AG08395 (cell line): ENCODE results near the gene PHF21A.
"Not testable (repeated sequence)": the region's sequence is repeated elsewhere in the genome, so short reads cannot be mapped to it uniquely, and the experiment has no call there.

Source experiments
- DNase-seq: peaks from one replicate; pipeline ENCODE4 v3.0.0; 2012; ENCODE audit warnings: mixed read lengths, low spot score

Gene PHF21A

GRCh38 chr11:46034041-46034440 is 87.2 kb downstream of the PHF21A start:
- no peak for DNase-seq

- DNase-seq = peak; percentile 77
These were observed 94.5 kb downstream of the PHF21A start for GRCh38 chr11:46026606-46027293.

- DNase-seq = no peak
These were observed 101.1 kb downstream of the PHF21A start for GRCh38 chr11:46020084-46020599.

- DNase-seq = no peak
These were observed 102.6 kb downstream of the PHF21A start for GRCh38 chr11:46018651-46019050.

GRCh38 chr11:46017341-46017740 is 103.9 kb downstream of the PHF21A start:
- no peak for DNase-seq

- DNase-seq = no peak
These were observed 105.3 kb downstream of the PHF21A start for GRCh38 chr11:46015941-46016340.

GRCh38 chr11:46014168-46014567 is 107.1 kb downstream of the PHF21A start:
- DNase-seq = not testable (repeated sequence)

GRCh38 chr11:46012185-46012584 is 109.1 kb downstream of the PHF21A start:
- no peak for DNase-seq

GRCh38 chr11:46010100-46010499 is 111.2 kb downstream of the PHF21A start:
- no peak for DNase-seq

GRCh38 chr11:46009647-46010046 is 111.6 kb downstream of the PHF21A start:
- DNase-seq = peak; percentile 23

GRCh38 chr11:46006418-46007070 is 114.7 kb downstream of the PHF21A start:
- DNase-seq = peak; percentile 72

- DNase-seq = peak; percentile 30
These were observed 117.7 kb downstream of the PHF21A start for GRCh38 chr11:46003572-46003971.

GRCh38 chr11:46002189-46002588 is 119.1 kb downstream of the PHF21A start:
- DNase-seq = no peak

GRCh38 chr11:46001448-46001914 is 119.8 kb downstream of the PHF21A start:
- DNase-seq = peak; percentile 53

- DNase-seq = no peak
These were observed 123.7 kb downstream of the PHF21A start for GRCh38 chr11:45997599-45997998.

GRCh38 chr11:45995342-45995734 is 125.9 kb downstream of the PHF21A start:
- DNase-seq = no peak

GRCh38 chr11:45994371-45995341 is 126.6 kb downstream of the PHF21A start:
- DNase-seq = no peak

- peak; percentile 21 for DNase-seq
These were observed 127.7 kb downstream of the PHF21A start for GRCh38 chr11:45993531-45994001.

GRCh38 chr11:45988921-45989320 is 132.3 kb downstream of the PHF21A start:
- DNase-seq = no peak

GRCh38 chr11:45985212-45985611 is 136.0 kb downstream of the PHF21A start:
- no peak for DNase-seq

- no peak for DNase-seq
These were observed 137.1 kb downstream of the PHF21A start for GRCh38 chr11:45984192-45984591.

GRCh38 chr11:45983471-45983845 is 137.8 kb downstream of the PHF21A start:
- DNase-seq = no peak
